ENCODE measurements around the gene ZC3H14. TPM values are rescaled to one million over a fixed set of nuclear protein-coding genes. Genes with fewer than 3 reads are reported as not detected.

ZC3H14 gene
- total and polyA plus RNA-seq, 4 experiments from 2014 or later = 38.4 to 54.6 (median 47.6) TPM

GRCh38 chr14:88605594-88605993 is 42.8 kb downstream of the ZC3H14 start:
- no peak for DNase-seq
- Histone ChIP-seq H3K27me3 (ENCODE audit: insufficient read depth, low read length) (no peaks in the 10 kb centered on the region), H3K4me1 (ENCODE audit: insufficient read depth, low read length) (no peaks in the 10 kb centered on the region), H3K9me3 (ENCODE audit: control insufficient read depth in 1 of 2, low read length in 2 of 2) (no peaks in the 10 kb centered on the region), H3K27ac (ENCODE audit: low read depth, low read length) (no peak overlapping the region), H3K36me3 (ENCODE audit: insufficient read depth, low read length) (peaks cover 52% of the 10 kb centered on the region), H3K4me3 (ENCODE audit: low read length in 2 of 2) (no peak overlapping the region)
- Mint-ChIP-seq H3K4me1 (peaks cover 4 to 16% (median 7%) of the 10 kb centered on the region in 4 donors), H3K4me3 (no peak overlapping the region), H3K9me3 (no peaks in the 10 kb centered on the region), H3K36me3 (peaks cover 76 to 84% of the 10 kb centered on the region in 2 donors), H3K27ac (peak overlapping the region in 2 of 7 donors; percentile 6 to 26), H3K27me3 (no peaks in the 10 kb centered on the region)
- ChIA-PET POLR2A (ENCODE audit: partially characterized antibody) (no interaction called here), CTCF (ENCODE audit: partially characterized antibody) (no interaction called here)
- intact Hi-C loops (cut with micrococcal nuclease) = no loop called here

GRCh38 chr14:88607829-88608228 is 45.0 kb downstream of the ZC3H14 start:
- H3K36me3 ChIP-seq (ENCODE audit: insufficient read depth, low read length) = peaks cover 57% of the 10 kb centered on the region

GRCh38 chr14:88611878-88612277 is 49.0 kb downstream of the ZC3H14 start:
- Histone ChIP-seq H3K27me3 (ENCODE audit: insufficient read depth, low read length) (no peaks in the 10 kb centered on the region), H3K9me3 (ENCODE audit: control insufficient read depth in 1 of 2, low read length in 2 of 2) (no peaks in the 10 kb centered on the region), H3K27ac (ENCODE audit: low read depth, low read length) (no peak overlapping the region), H3K4me3 (ENCODE audit: low read length in 2 of 2) (no peak overlapping the region), H3K4me1 (ENCODE audit: insufficient read depth, low read length) (peaks cover 9% of the 10 kb centered on the region), H3K36me3 (ENCODE audit: insufficient read depth, low read length) (peaks cover 51% of the 10 kb centered on the region)
- Mint-ChIP-seq H3K4me3 (no peak overlapping the region), H3K27me3 (no peaks in the 10 kb centered on the region), H3K27ac (peak overlapping the region in 5 of 7 donors; percentile 26 to 61 (median 54)), H3K36me3 (peaks cover 54 to 62% of the 10 kb centered on the region in 2 donors), H3K4me1 (peaks cover 8 to 18% (median 17%) of the 10 kb centered on the region in 4 donors), H3K9me3 (no peaks in the 10 kb centered on the region)
- no peak for DNase-seq
- ChIA-PET POLR2A (ENCODE audit: partially characterized antibody) (no interaction called here), CTCF (ENCODE audit: partially characterized antibody) (no interaction called here)
- intact Hi-C loops (cut with micrococcal nuclease) = no loop called here

More at GRCh38 chr14:88607829-88608228, 45.0 kb downstream of the ZC3H14 start:
- no peak for DNase-seq
- no peaks in the 10 kb centered on the region for H3K27me3 Mint-ChIP-seq
- no peak overlapping the region for H3K27ac ChIP-seq (ENCODE audit: low read depth, low read length)
- peaks cover 1% of the 10 kb centered on the region for H3K4me1 ChIP-seq (ENCODE audit: insufficient read depth, low read length)
- intact Hi-C loops (cut with micrococcal nuclease) = no loop called here
- H3K27ac Mint-ChIP-seq = peak overlapping the region in 1 of 7 donors; percentile 27
- H3K36me3 Mint-ChIP-seq = peaks cover 73 to 81% of the 10 kb centered on the region in 2 donors
- ChIA-PET POLR2A (ENCODE audit: partially characterized antibody) (no interaction called here), CTCF (ENCODE audit: partially characterized antibody) (no interaction called here)
- H3K9me3 ChIP-seq (ENCODE audit: control insufficient read depth in 1 of 2, low read length in 2 of 2) = no peaks in the 10 kb centered on the region
- no peaks in the 10 kb centered on the region for H3K27me3 ChIP-seq (ENCODE audit: insufficient read depth, low read length)
- H3K9me3 Mint-ChIP-seq = no peaks in the 10 kb centered on the region
- no peak overlapping the region for H3K4me3 Mint-ChIP-seq
- peaks cover 6 to 15% (median 10%) of the 10 kb centered on the region in 4 donors for H3K4me1 Mint-ChIP-seq
- no peak overlapping the region for H3K4me3 ChIP-seq (ENCODE audit: low read length in 2 of 2)

- Mint-ChIP-seq H3K4me3 (no peak overlapping the region), H3K27ac (peak overlapping the region in 1 of 7 donors; percentile 46), H3K4me1 (peaks cover 8 to 18% (median 15%) of the 10 kb centered on the region in 4 donors), H3K9me3 (no peaks in the 10 kb centered on the region), H3K27me3 (no peaks in the 10 kb centered on the region), H3K36me3 (peaks cover 43 to 54% of the 10 kb centered on the region in 2 donors)
- Histone ChIP-seq H3K27me3 (ENCODE audit: insufficient read depth, low read length) (no peaks in the 10 kb centered on the region), H3K27ac (ENCODE audit: low read depth, low read length) (no peak overlapping the region), H3K9me3 (ENCODE audit: control insufficient read depth in 1 of 2, low read length in 2 of 2) (no peaks in the 10 kb centered on the region), H3K36me3 (ENCODE audit: insufficient read depth, low read length) (peaks cover 41% of the 10 kb centered on the region), H3K4me1 (ENCODE audit: insufficient read depth, low read length) (peaks cover 9% of the 10 kb centered on the region), H3K4me3 (ENCODE audit: low read length in 2 of 2) (no peak overlapping the region)
- ChIA-PET POLR2A (ENCODE audit: partially characterized antibody) (no interaction called here), CTCF (ENCODE audit: partially characterized antibody) (interaction anchor here (0.6 kb wide), 1 partner anchor 564 kb away, joined by 3 read pairs; no protein-coding TSS in a partner anchor)
- no peak for DNase-seq
- intact Hi-C loops (cut with micrococcal nuclease) = no loop called here
These were observed 50.1 kb downstream of the ZC3H14 start for GRCh38 chr14:88612981-88613380.

GRCh38 chr14:88613552-88614010 is 50.7 kb downstream of the ZC3H14 start:
- no peak for DNase-seq
- Mint-ChIP-seq H3K9me3 (no peaks in the 10 kb centered on the region), H3K27ac (peak overlapping the region in 3 of 7 donors; percentile 15 to 73 (median 70)), H3K4me1 (peaks cover 7 to 18% (median 15%) of the 10 kb centered on the region in 4 donors), H3K27me3 (no peaks in the 10 kb centered on the region), H3K4me3 (no peak overlapping the region), H3K36me3 (peaks cover 42 to 54% of the 10 kb centered on the region in 2 donors)
- Histone ChIP-seq H3K4me3 (ENCODE audit: low read length in 2 of 2) (no peak overlapping the region), H3K36me3 (ENCODE audit: insufficient read depth, low read length) (peaks cover 35% of the 10 kb centered on the region), H3K4me1 (ENCODE audit: insufficient read depth, low read length) (peaks cover 9% of the 10 kb centered on the region), H3K9me3 (ENCODE audit: control insufficient read depth in 1 of 2, low read length in 2 of 2) (no peaks in the 10 kb centered on the region), H3K27ac (ENCODE audit: low read depth, low read length) (no peak overlapping the region), H3K27me3 (ENCODE audit: insufficient read depth, low read length) (no peaks in the 10 kb centered on the region)
- intact Hi-C loops (cut with micrococcal nuclease) = no loop called here
- ChIA-PET POLR2A (ENCODE audit: partially characterized antibody) (no interaction called here), CTCF (ENCODE audit: partially characterized antibody) (no interaction called here)

- no peaks in the 10 kb centered on the region for H3K27me3 Mint-ChIP-seq
- peaks cover 7 to 18% (median 15%) of the 10 kb centered on the region in 4 donors for H3K4me1 Mint-ChIP-seq
- ChIA-PET CTCF (ENCODE audit: partially characterized antibody) (no interaction called here), POLR2A (ENCODE audit: partially characterized antibody) (no interaction called here)
- H3K4me3 ChIP-seq (ENCODE audit: low read length in 2 of 2) = no peak overlapping the region
- intact Hi-C loops (cut with micrococcal nuclease) = no loop called here
- no peak overlapping the region for H3K27ac ChIP-seq (ENCODE audit: low read depth, low read length)
- no peak overlapping the region for H3K27ac Mint-ChIP-seq
- no peak for DNase-seq
- peaks cover 9% of the 10 kb centered on the region for H3K4me1 ChIP-seq (ENCODE audit: insufficient read depth, low read length)
- H3K27me3 ChIP-seq (ENCODE audit: insufficient read depth, low read length) = no peaks in the 10 kb centered on the region
- H3K4me3 Mint-ChIP-seq = no peak overlapping the region
- peaks cover 35 to 47% of the 10 kb centered on the region in 2 donors for H3K36me3 Mint-ChIP-seq
- H3K9me3 Mint-ChIP-seq = no peaks in the 10 kb centered on the region
- H3K36me3 ChIP-seq (ENCODE audit: insufficient read depth, low read length) = peaks cover 28% of the 10 kb centered on the region
- H3K9me3 ChIP-seq (ENCODE audit: control insufficient read depth in 1 of 2, low read length in 2 of 2) = no peaks in the 10 kb centered on the region
These were observed 51.5 kb downstream of the ZC3H14 start for GRCh38 chr14:88614218-88614907.

- peaks cover 7 to 16% (median 11%) of the 10 kb centered on the region in 4 donors for H3K4me1 Mint-ChIP-seq
- ChIA-PET CTCF (ENCODE audit: partially characterized antibody) (no interaction called here), POLR2A (ENCODE audit: partially characterized antibody) (no interaction called here)
- H3K36me3 ChIP-seq (ENCODE audit: insufficient read depth, low read length) = peaks cover 9% of the 10 kb centered on the region
- no peaks in the 10 kb centered on the region for H3K9me3 ChIP-seq (ENCODE audit: control insufficient read depth in 1 of 2, low read length in 2 of 2)
- H3K9me3 Mint-ChIP-seq = no peaks in the 10 kb centered on the region
- H3K4me1 ChIP-seq (ENCODE audit: insufficient read depth, low read length) = peaks cover 9% of the 10 kb centered on the region
- no peak overlapping the region for H3K4me3 ChIP-seq (ENCODE audit: low read length in 2 of 2)
- peaks cover 14 to 28% of the 10 kb centered on the region in 2 donors for H3K36me3 Mint-ChIP-seq
- no peak overlapping the region for H3K27ac Mint-ChIP-seq
- H3K27me3 Mint-ChIP-seq = no peaks in the 10 kb centered on the region
- no peaks in the 10 kb centered on the region for H3K27me3 ChIP-seq (ENCODE audit: insufficient read depth, low read length)
- intact Hi-C loops (cut with micrococcal nuclease) = no loop called here
- no peak for DNase-seq
- H3K4me3 Mint-ChIP-seq = no peak overlapping the region
- no peak overlapping the region for H3K27ac ChIP-seq (ENCODE audit: low read depth, low read length)
These were observed 53.9 kb downstream of the ZC3H14 start for GRCh38 chr14:88616697-88617096.
